GM12865 (cell line): ENCODE data around the gene MXI1.

Experiments used
- DNase-seq: peaks from one replicate; pipeline ENCODE4 v3.0.0; 2010; ENCODE audit warnings: low read depth
- H3K4me3 ChIP-seq: 2 replicates; pipeline ENCODE4 v1.5.1; 2011; ENCODE audit warnings: mild to moderate bottlenecking, low read depth, low read length, control low read depth
- CTCF ChIP-seq: IDR thresholded peaks from 2 replicates; pipeline ENCODE4 v1.5.1; 2011; ENCODE audit warnings: low read length, control low read depth, low read depth, inconsistent platforms; ENCODE audit not compliant: insufficient read depth; ENCODE audit errors: missing control alignments

Gene MXI1

DNA sequence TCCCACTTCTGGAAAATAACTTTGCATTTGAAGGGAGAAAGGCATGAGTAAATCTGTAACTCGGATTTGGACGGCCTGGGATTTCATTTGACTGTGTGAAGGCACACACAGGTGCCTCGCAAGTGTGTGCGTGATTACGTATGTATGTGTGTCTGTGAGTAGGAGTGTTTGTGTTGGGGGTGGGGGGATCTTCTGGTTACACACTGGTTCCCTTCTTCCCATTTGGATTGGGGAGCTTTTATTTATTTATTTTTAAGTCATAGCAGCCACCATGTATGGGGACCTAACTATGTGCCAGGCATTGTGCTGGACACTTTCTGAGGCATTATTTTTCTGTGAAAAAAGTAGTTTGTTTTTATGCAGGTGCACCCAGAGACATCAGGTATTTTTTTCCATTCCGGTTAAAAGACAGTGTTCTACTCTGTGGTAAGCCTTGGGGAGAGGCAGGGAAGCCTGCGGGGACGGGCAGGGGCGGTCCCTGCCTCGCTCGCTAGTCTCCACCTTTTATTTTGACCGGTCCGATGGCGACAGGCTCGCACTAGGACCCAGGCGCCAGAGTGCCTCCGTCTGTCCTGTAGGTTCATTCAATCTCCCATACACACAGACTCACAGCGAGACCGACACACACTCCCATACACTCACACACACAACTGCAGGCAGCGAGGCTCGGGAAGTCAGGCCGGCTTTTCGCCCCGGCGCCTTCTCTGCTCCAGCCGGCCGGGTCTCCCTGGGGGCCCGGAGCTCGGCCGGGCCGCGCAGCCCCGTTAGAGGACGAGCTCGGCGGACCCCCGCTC is at the start of gene MXI1:
Gene MXI1, plus strand, starts transcription at position 595 of the 794 bp plus-strand sequence. CDS start 204 bp downstream, outside the sequence.
- H3K4me3 ChIP-seq = peak within 1 kb of the TSS; percentile 71
- peak; percentile 82 for DNase-seq
- no peak for TF ChIP-seq CTCF

DNA sequence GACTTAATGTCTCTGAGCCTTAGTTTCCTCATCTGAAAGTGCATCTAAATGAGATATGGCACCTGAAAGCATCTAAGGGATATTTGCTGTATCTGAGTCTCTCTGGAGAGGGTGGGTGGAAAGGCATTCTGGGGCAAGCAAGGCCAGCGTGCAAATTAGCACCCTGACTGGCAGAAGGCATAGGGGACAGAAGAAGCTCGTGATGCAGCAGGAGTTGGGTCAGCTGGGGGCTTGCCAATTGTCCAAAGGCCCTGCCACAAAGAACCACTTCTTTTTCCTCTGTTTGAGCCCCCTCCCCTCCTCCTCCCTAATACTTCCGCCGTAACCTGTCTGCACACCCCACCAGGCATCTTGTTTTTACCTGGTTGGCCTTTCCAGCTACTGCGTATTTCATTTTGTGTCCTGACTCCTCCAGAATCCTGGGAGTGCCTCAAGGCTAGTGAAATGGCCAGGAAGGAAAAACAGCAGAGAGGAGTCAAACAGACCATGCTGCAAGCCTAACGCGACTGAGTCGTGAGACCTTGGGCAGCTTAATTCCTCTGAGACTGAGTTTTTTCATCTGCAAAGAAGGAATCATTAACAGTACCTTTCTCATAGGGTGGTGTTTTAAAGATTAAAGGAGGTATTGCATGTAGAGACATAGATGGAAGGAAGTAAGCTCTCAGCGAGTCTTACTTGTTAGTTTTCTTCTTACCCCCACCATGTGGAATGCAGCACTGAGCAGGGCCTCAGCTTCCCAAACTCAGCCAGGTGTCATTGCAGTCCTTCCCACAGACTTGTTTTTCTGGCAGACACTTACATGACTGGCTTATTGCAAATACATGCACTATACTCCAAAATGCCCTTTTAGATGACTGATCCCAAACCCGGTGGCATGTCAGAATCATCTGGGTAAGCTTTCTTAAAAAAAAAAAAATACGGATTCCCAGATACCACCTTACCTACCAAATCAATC is 49.1 kb upstream of the MXI1 start:
- no peak for TF ChIP-seq CTCF
- no peak overlapping the region for H3K4me3 ChIP-seq
- DNase-seq = no peak

- DNase-seq = no peak
Observed at GRCh38 chr10:110160081-110160480, 47.3 kb upstream of the MXI1 start.

GRCh38 chr10:110160522-110160921 is 46.9 kb upstream of the MXI1 start:
- no peak overlapping the region for H3K4me3 ChIP-seq

More at GRCh38 chr10:110160081-110160480, 47.3 kb upstream of the MXI1 start:
- no peak for TF ChIP-seq CTCF
- H3K4me3 ChIP-seq = no peak overlapping the region

DNA sequence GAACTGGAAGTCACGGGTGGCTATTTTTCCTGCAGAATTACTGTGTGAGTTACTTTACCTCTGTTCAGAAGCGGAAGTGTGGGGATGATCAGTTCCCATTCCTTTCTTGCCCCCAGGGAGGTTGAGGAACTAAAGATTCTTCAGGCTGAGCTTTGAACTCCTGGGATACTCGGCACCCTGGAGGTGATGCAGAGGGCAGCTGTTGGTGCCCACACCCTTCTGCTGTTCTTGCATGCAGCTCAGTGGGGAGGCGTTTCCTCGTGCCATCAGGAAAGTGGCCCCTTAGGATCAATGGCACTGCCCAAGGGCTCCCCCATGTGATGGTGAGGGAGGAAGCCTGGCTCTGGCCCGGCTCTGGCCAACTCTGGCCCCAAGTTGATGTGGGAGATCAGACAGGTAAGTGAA is 44.7 kb upstream of the MXI1 start:
- DNase-seq = no peak
- peak; percentile 3 for TF ChIP-seq CTCF

More at GRCh38 chr10:110160522-110160921, 46.9 kb upstream of the MXI1 start:
- no peak for DNase-seq
- TF ChIP-seq CTCF = no peak

DNA sequence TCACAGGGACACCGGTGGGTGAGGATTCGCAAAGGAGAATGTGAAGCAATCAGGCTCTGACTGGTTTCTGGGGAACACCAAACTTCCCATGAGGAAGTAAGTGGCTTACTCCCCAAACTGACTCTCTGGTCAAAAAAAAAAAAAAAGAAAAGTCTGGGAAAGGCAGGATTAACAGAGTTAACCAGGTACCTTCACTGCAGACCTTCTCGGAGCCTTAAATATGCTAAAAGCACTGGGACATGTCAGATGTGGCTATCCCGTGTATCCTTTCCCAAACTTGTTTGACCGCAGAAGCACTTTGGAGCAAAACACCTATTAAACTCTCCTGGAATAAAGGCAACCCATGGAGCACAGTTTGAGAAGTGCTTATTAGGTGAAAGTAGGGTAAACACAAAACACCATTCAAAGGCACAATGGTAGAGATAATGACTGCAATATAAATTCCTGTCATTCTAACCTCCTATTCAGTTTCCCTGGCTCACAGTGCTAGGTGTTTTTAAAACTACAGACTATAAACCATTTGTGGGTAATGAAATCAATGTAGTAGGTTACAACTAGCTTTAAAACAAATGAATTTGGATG is 44.1 kb upstream of the MXI1 start:
- H3K4me3 ChIP-seq = no peak overlapping the region
- no peak for DNase-seq
- TF ChIP-seq CTCF = no peak

More for the DNA sequence above, 44.7 kb upstream of the MXI1 start:
- H3K4me3 ChIP-seq = no peak overlapping the region
